GM19438 (cell line): ENCODE data around the gene C1orf210.

Experiments used
- ATAC-seq: cut with Tn5 transposase; IDR thresholded peaks from one replicate; pipeline ENCODE4 v1.9.1; 2021; ENCODE audit warnings: low read depth; ENCODE audit not compliant: unreplicated experiment

C1orf210 gene

GRCh38 chr1:43275826-43276620 is 9.4 kb downstream of the C1orf210 start:
- ATAC-seq: no peak

- ATAC-seq: no peak
Observed at GRCh38 chr1:43274804-43275180, 10.6 kb downstream of the C1orf210 start.

GRCh38 chr1:43274125-43274803 is 11.1 kb downstream of the C1orf210 start:
- ATAC-seq: no peak

- ATAC-seq: no peak
Observed at GRCh38 chr1:43273708-43274107, 11.7 kb downstream of the C1orf210 start.

- no peak for ATAC-seq
Observed at GRCh38 chr1:43272576-43273571, 12.5 kb downstream of the C1orf210 start.

GRCh38 chr1:43272161-43272560 is 13.2 kb downstream of the C1orf210 start:
- ATAC-seq: no peak

GRCh38 chr1:43271186-43272118 is 13.9 kb downstream of the C1orf210 start:
- no peak for ATAC-seq

GRCh38 chr1:43270421-43271095 is 14.8 kb downstream of the C1orf210 start:
- no peak for ATAC-seq

- no peak for ATAC-seq
Observed at GRCh38 chr1:43269627-43270375, 15.6 kb downstream of the C1orf210 start, which contains the start of gene TMEM125. TMEM125 (plus strand) TSS chr1:43269983; CDS start chr1:43272723, 2,740 bp downstream.

- no peak for ATAC-seq
Observed at GRCh38 chr1:43267818-43268425, 17.5 kb downstream of the C1orf210 start.

- ATAC-seq: no peak
Observed at GRCh38 chr1:43267291-43267805, 18.0 kb downstream of the C1orf210 start.

GRCh38 chr1:43266881-43267280 is 18.5 kb downstream of the C1orf210 start:
- ATAC-seq: no peak

GRCh38 chr1:43265431-43265830 is 19.9 kb downstream of the C1orf210 start:
- no peak for ATAC-seq

GRCh38 chr1:43258370-43258769 is 27.0 kb downstream of the C1orf210 start:
- ATAC-seq: no peak

- ATAC-seq: no peak
Observed at GRCh38 chr1:43256675-43257570, 28.5 kb downstream of the C1orf210 start.

- ATAC-seq: no peak
Observed at GRCh38 chr1:43255438-43256210, 29.8 kb downstream of the C1orf210 start.
